HEK293T (cell line): ENCODE data around the gene UGGT1.

Experiments used
- CTCF ChIA-PET: fragments of 350-600 bp; formaldehyde crosslinking; extraction: SDS; loops from one replicate; lab custom pipeline; 2021; ENCODE audit warnings: antibody characterized with exemption, inconsistent platforms; lab: Yijun Ruan, JAX
- POLR2A ChIA-PET: fragments of 350-600 bp; formaldehyde crosslinking; extraction: SDS; loops from one replicate; lab custom pipeline; 2020; ENCODE audit warnings: antibody characterized with exemption, inconsistent platforms; lab: Yijun Ruan, JAX
- DNase-seq: peaks from one replicate; pipeline ENCODE4 v3.0.0; 2012; ENCODE audit warnings: mixed read lengths; ENCODE audit errors: extremely low spot score
- ARNT ChIP-seq: fragments of 450-650 bp; IDR thresholded peaks from 2 replicates; pipeline ENCODE4 v1.6.1; 2017; ENCODE audit warnings: mild to moderate bottlenecking
- BHLHE40 ChIP-seq: fragments of 450-650 bp; IDR thresholded peaks from 2 replicates; pipeline ENCODE4 v1.6.1; 2016; ENCODE audit warnings: mild to moderate bottlenecking, moderate library complexity, borderline replicate concordance
- CTBP1 ChIP-seq: fragments of 450-650 bp; IDR thresholded peaks from 2 replicates; pipeline ENCODE4 v1.6.1; 2016; ENCODE audit warnings: borderline replicate concordance
- ELF4 ChIP-seq: fragments of 450-650 bp; IDR thresholded peaks from 2 replicates; pipeline ENCODE4 v1.6.1; 2017; ENCODE audit warnings: antibody characterized with exemption
- FOXA1 ChIP-seq: fragments of 450-650 bp; IDR thresholded peaks from 2 replicates; pipeline ENCODE4 v1.6.1; 2016; ENCODE audit warnings: mild to moderate bottlenecking
- FOXK2 ChIP-seq: fragments of 450-650 bp; IDR thresholded peaks from 2 replicates; pipeline ENCODE4 v1.6.1; 2016; ENCODE audit warnings: mild to moderate bottlenecking
- FOXM1 ChIP-seq: fragments of 450-650 bp; IDR thresholded peaks from 2 replicates; pipeline ENCODE4 v1.6.1; 2017; ENCODE audit warnings: mild to moderate bottlenecking, borderline replicate concordance
- HDGF ChIP-seq: fragments of 450-650 bp; IDR thresholded peaks from 2 replicates; pipeline ENCODE4 v1.6.1; 2017; ENCODE audit warnings: antibody characterized with exemption, borderline replicate concordance
- L3MBTL2 ChIP-seq: fragments of 450-650 bp; conservative IDR thresholded peaks from 2 replicates; pipeline ENCODE4 v1.6.1; 2016; ENCODE audit warnings: mild to moderate bottlenecking
- LEF1 ChIP-seq: fragments of 450-650 bp; IDR thresholded peaks from 2 replicates; pipeline ENCODE4 v1.6.1; 2017; ENCODE audit warnings: mild to moderate bottlenecking, borderline replicate concordance
- NFRKB ChIP-seq: fragments of 450-650 bp; IDR thresholded peaks from 2 replicates; pipeline ENCODE4 v1.6.1; 2016; ENCODE audit warnings: mild to moderate bottlenecking, moderate library complexity
- SP1 ChIP-seq: fragments of 450-650 bp; IDR thresholded peaks from 2 replicates; pipeline ENCODE4 v1.6.1; 2017
- SUZ12 ChIP-seq: fragments of 450-650 bp; IDR thresholded peaks from 2 replicates; pipeline ENCODE4 v1.6.1; 2016; ENCODE audit warnings: mild to moderate bottlenecking
- TARDBP ChIP-seq: fragments of 450-650 bp; IDR thresholded peaks from 2 replicates; pipeline ENCODE4 v1.6.1; 2016
- ZNF384 ChIP-seq: fragments of 450-650 bp; IDR thresholded peaks from 2 replicates; pipeline ENCODE4 v1.6.1; 2016
- TF ChIP-seq, protein P1 (sequence below): fragments of 450-650 bp; IDR thresholded peaks from 2 replicates; pipeline ENCODE4 v1.6.1; 2016

The UGGT1 gene

DNA sequence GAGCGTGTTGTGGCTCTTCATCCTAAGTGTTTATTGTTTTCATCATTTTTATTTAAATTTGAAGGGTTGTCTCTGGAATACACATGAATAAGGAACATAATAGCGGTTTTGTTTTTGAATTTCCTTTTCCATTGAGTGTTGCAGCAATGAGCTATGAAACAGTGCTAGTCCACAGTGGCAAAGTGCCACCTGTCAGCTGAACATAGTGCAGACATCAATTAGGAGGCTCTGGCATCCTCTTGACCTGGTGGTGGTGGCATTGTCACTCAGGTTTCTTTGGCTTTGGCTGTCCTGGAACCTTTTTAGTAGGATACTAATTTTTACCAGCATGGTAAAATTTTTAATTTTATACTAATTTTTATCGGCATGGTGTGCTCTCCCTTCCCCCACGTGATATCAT is 63.2 kb downstream of the UGGT1 start:
- no peak for DNase-seq
- POLR2A ChIA-PET, result no interaction called here
- TF ChIP-seq SUZ12 (no peak), CTBP1 (no peak), HDGF (no peak), LEF1 (no peak), L3MBTL2 (no peak), ARNT (no peak), FOXM1 (no peak), SP1 (no peak), TARDBP (no peak), BHLHE40 (no peak)
- TF ChIP-seq, protein P1, sequence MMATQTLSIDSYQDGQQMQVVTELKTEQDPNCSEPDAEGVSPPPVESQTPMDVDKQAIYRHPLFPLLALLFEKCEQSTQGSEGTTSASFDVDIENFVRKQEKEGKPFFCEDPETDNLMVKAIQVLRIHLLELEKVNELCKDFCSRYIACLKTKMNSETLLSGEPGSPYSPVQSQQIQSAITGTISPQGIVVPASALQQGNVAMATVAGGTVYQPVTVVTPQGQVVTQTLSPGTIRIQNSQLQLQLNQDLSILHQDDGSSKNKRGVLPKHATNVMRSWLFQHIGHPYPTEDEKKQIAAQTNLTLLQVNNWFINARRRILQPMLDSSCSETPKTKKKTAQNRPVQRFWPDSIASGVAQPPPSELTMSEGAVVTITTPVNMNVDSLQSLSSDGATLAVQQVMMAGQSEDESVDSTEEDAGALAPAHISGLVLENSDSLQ, result no peak
- CTCF ChIA-PET, result no interaction called here

DNA sequence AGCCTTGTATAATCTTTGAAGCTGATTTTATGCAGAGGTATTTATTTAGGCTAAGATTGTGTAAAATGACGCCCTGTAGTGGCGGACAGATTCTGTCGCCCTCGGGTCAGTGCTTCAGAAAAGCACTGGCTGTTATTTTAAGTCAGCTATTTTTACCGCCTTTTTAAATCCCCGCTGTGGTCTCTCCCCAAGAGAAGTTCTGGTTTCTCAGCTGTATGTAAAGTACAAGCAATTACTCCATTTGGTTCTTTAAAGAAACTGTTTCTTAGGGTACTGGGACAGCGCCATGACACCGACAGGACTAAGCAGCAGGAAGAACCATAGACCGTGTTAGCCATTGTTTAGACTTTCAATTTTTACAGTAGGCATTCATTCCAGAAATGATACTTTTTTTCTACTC is 65.0 kb downstream of the UGGT1 start:
- TF ChIP-seq FOXK2 (no peak), SP1 (no peak), FOXM1 (no peak), ZNF384 (no peak), ELF4 (no peak), CTBP1 (no peak), NFRKB (no peak), L3MBTL2 (no peak), HDGF (no peak), SUZ12 (no peak), TARDBP (no peak), FOXA1 (no peak)
- TF ChIP-seq, protein P1, result no peak
- ChIA-PET POLR2A (no interaction called here), CTCF (no interaction called here)
- no peak for DNase-seq

DNA sequence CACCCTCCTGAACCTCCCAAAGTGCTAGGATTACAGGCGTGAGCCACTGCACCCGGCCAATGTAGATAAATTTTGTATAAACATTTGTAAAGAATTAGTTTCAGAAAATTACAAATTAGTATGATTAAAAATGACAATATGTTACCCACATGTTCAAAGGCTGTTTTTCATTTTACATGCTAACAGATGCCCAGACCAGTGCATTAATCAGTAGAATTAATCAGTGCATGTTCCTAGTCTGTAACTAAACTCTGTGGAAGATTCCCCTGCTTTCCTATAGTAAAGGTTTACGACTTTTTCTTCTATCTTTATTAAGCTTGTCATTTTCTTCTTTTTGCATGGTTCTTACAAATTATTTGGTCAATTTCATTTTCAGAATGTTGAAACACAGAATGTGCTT is 65.8 kb downstream of the UGGT1 start:
- POLR2A ChIA-PET, result no interaction called here
- TF ChIP-seq L3MBTL2 (no peak), LEF1 (no peak), NFRKB (no peak), SP1 (no peak), SUZ12 (no peak), BHLHE40 (no peak), ZNF384 (no peak), FOXM1 (no peak), TARDBP (no peak), ELF4 (no peak), FOXK2 (no peak), HDGF (no peak), CTBP1 (no peak), ARNT (no peak), FOXA1 (no peak)
- TF ChIP-seq, protein P1, result no peak
- DNase-seq, result no peak
- CTCF ChIA-PET, result no interaction called here

DNA sequence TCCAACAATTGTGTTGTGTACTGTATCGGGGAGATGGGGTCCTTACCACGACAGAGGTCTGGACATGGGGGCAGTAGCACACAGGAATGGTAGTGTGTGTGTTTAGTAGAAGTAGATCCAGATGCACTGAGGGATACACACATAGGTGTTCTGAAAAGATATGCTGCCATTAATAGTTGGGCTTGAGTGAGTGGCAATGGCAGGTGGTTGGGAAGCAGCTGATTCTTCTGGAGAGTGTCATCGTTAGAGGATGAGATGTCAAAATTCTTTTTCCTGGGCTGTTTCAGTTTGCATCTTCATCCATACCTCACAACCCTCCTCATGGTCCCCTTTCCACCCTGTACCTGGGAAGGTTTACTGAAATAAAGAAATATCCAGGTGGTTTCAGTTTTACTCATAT is 66.6 kb downstream of the UGGT1 start:
- ChIA-PET CTCF (no interaction called here), POLR2A (no interaction called here)
- DNase-seq, result no peak
- no peak for TF ChIP-seq ARNT
- no peak for TF ChIP-seq BHLHE40
- no peak for TF ChIP-seq CTBP1
- no peak for TF ChIP-seq FOXM1
- no peak for TF ChIP-seq FOXK2
- no peak for TF ChIP-seq L3MBTL2
- no peak for TF ChIP-seq SP1
- no peak for TF ChIP-seq LEF1
- no peak for TF ChIP-seq TARDBP
- no peak for TF ChIP-seq NFRKB
- TF ChIP-seq, protein P1, result no peak
- TF ChIP-seq ZNF384, result no peak
- TF ChIP-seq ELF4, result no peak

DNA sequence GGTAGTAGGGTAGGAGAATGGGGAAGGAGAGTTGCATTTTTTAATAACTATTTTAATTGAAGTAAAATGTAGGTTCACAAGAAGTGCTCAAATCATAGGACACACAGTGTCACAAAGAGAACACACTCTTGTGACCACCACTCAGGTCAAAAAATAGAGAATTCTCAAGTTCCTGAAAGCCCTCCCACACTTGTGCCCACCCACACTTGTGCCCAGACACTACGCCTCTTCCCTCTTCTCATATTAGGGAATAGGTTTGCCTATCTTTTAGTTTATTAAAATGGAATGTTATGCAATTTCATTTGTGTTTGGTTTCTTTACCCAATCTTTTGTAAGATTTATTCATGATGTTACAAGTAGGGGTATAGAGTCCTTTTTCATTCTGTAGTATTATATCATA is 67.2 kb downstream of the UGGT1 start:
- TF ChIP-seq SP1, result no peak
- TF ChIP-seq, protein P1, result no peak
- TF ChIP-seq FOXA1, result no peak
- TF ChIP-seq BHLHE40, result no peak
- no peak for TF ChIP-seq CTBP1
- no peak for TF ChIP-seq ELF4
- no peak for TF ChIP-seq HDGF
- TF ChIP-seq ZNF384, result no peak
- no peak for TF ChIP-seq SUZ12
- no peak for TF ChIP-seq FOXK2
- no peak for TF ChIP-seq L3MBTL2
- no peak for TF ChIP-seq TARDBP
- TF ChIP-seq FOXM1, result no peak
- TF ChIP-seq NFRKB, result no peak
- TF ChIP-seq LEF1, result no peak
- TF ChIP-seq ARNT, result no peak
- CTCF ChIA-PET, result no interaction called here
- DNase-seq, result no peak
- POLR2A ChIA-PET, result no interaction called here
